ENCODE results near the gene GNB1L.

DNA sequence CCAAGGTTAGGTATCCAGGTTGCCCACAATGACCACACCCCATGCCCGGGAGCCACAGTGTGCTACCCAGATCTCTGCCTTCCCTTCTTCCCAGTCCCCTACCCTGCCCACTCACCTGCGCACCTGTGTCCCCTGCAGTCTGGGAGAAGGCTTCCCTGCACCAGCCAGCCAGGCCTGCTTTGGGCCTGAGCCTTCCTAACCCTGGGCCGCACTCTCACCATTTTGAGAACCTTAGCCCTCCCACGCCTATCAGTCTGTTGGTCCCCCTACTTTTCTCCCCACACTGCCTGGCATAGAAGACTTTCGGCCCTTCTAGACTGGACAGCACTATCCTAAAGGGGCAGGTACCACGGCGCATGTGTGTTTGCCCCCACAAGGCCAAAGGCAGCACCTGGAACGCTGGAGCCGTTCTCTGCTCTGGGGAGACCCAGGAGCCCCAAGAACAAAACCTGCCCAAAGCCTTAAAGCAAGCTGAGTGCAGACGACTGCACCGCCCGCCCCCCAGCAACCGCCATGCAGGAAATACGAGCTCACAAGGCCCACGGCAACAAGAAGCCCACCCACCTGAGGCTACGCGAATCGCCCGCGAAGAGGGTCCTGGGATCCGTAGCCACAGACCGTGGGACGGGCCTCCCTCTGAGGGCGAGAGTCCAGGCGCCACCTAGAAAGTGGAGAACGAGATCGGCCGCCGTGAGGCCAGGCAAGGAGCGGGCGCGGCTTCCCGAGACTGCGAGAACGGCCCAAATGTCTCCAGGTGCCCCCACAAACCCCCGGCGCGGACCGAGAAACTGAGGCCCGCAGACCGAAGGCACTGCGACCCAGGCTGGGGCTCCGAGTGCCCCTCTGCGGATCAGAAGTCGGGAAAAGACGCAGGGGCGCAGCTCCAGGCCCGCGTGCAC, 546 bp downstream of the GNB1L start:
- TF ChIP-seq CTCF (IDR thresholded peaks at IDR 0.05; ENCODE audit: poor library complexity, severe bottlenecking) = no peak
- TF ChIP-seq RAD21 (conservative IDR thresholded peaks at IDR 0.05) = no peak
- TF ChIP-seq, protein P1, sequence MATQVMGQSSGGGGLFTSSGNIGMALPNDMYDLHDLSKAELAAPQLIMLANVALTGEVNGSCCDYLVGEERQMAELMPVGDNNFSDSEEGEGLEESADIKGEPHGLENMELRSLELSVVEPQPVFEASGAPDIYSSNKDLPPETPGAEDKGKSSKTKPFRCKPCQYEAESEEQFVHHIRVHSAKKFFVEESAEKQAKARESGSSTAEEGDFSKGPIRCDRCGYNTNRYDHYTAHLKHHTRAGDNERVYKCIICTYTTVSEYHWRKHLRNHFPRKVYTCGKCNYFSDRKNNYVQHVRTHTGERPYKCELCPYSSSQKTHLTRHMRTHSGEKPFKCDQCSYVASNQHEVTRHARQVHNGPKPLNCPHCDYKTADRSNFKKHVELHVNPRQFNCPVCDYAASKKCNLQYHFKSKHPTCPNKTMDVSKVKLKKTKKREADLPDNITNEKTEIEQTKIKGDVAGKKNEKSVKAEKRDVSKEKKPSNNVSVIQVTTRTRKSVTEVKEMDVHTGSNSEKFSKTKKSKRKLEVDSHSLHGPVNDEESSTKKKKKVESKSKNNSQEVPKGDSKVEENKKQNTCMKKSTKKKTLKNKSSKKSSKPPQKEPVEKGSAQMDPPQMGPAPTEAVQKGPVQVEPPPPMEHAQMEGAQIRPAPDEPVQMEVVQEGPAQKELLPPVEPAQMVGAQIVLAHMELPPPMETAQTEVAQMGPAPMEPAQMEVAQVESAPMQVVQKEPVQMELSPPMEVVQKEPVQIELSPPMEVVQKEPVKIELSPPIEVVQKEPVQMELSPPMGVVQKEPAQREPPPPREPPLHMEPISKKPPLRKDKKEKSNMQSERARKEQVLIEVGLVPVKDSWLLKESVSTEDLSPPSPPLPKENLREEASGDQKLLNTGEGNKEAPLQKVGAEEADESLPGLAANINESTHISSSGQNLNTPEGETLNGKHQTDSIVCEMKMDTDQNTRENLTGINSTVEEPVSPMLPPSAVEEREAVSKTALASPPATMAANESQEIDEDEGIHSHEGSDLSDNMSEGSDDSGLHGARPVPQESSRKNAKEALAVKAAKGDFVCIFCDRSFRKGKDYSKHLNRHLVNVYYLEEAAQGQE (IDR thresholded peaks at IDR 0.05; ENCODE audit: borderline replicate concordance) = no peak
- no peak for TF ChIP-seq EZH2 (IDR thresholded peaks at IDR 0.05; ENCODE audit: borderline replicate concordance, insufficient read depth, low read length, poor library complexity, severe bottlenecking)
- TF ChIP-seq POLR2AphosphoS5 (IDR thresholded peaks at IDR 0.05) = no peak
